Spleen (tissue), 11 donors: ENCODE results near the gene BCL2. TPM values are rescaled to one million over a fixed set of nuclear protein-coding genes. Genes with fewer than 3 reads are reported as not detected.

Experiments used
- DNase-seq: peaks from one replicate; pipeline ENCODE4 v3.0.0-alpha.2; 2020
- H3K27ac ChIP-seq, 8 donors: fragments of 200-600 bp; sonication (generic) in 7 of 8; 1 replicate in 4 of 8; 2 replicates in 4 of 8; pipeline versions ENCODE4 v1.5.0 to v1.8.0; 2016 to 2021; ENCODE audit warnings: inconsistent platforms in 4 of 8, mild to moderate bottlenecking in 4 of 8, moderate library complexity in 1 of 8
- H3K27me3 ChIP-seq, 7 donors: fragments of 200-600 bp; sonication (generic) in 6 of 7; replicated peaks in 1 of 7; 1 replicate in 4 of 7; 2 replicates in 3 of 7; pipeline versions ENCODE4 v1.5.0 to v1.8.0; 2016 to 2021; ENCODE audit warnings: inconsistent platforms in 3 of 7, mild to moderate bottlenecking in 1 of 7
- H3K36me3 ChIP-seq, 6 donors: fragments of 200-600 bp; sonication (generic) in 5 of 6; 1 replicate in 4 of 6; 2 replicates in 2 of 6; pipeline versions ENCODE4 v1.5.0 to v1.8.0; 2016 to 2021; ENCODE audit warnings: inconsistent platforms in 2 of 6
- H3K4me1 ChIP-seq, 6 donors: fragments of 200-600 bp; sonication (generic) in 5 of 6; 1 replicate in 3 of 6; 2 replicates in 3 of 6; pipeline versions ENCODE4 v1.5.0 to v1.8.0; 2016 to 2021; ENCODE audit warnings: inconsistent platforms in 3 of 6
- H3K4me3 ChIP-seq, 8 donors: fragments of 200-600 bp; sonication (generic) in 7 of 8; 1 replicate in 4 of 8; 2 replicates in 4 of 8; pipeline versions ENCODE4 v1.5.0 to v1.8.0; 2016 to 2021; ENCODE audit warnings: inconsistent platforms in 4 of 8, mild to moderate bottlenecking in 4 of 8, moderate library complexity in 2 of 8
- H3K9me3 ChIP-seq, 8 donors: fragments of 200-600 bp; sonication (generic) in 7 of 8; 1 replicate in 4 of 8; 2 replicates in 4 of 8; pipeline versions ENCODE4 v1.5.0 to v1.8.0; 2016 to 2021; ENCODE audit warnings: inconsistent platforms in 4 of 8
- POLR2A ChIP-seq, 3 donors: fragments of 450-650 bp; IDR thresholded peaks; one replicate each; pipeline ENCODE4 v1.5.1; 2017; ENCODE audit warnings: antibody characterized with exemption in 3 of 3, mild to moderate bottlenecking in 1 of 3
- POLR2AphosphoS5 ChIP-seq, 3 donors: sonication (generic); formaldehyde crosslinking; IDR thresholded peaks; one replicate each; pipeline ENCODE4 v1.5.1; 2017; ENCODE audit warnings: antibody characterized with exemption in 3 of 3
- WGBS, 5 donors: extraction: QIAGEN DNeasy Blood & Tissue Kit in 3 of 5; methylation state at CpG; one replicate each; pipeline versions ENCODE4 v1.1.5 to v1.1.7; 2013 to 2018; 5-methylcytosine and 5-hydroxymethylcytosine counted together
- intact Hi-C: fragments of 100-400 bp; cut with DNase I; formaldehyde crosslinking; loops from one replicate; pipeline ENCODE4 v1.15.0; 2023; ENCODE audit warnings: low total_unique reads
- polyA plus RNA-seq, 3 donors: library from polyadenylated mRNA; stranded (reverse); fragments of 200-250 nt; gene quantifications; one replicate each; pipeline ENCODE4 v1.2.1, GENCODE V29; 2013
- small RNA-seq, 4 donors: library from RNA; depleted of rRNA; stranded (forward); fragments of <200 nt; gene quantifications; one replicate each; pipeline ENCODE3, GENCODE V24; 2016
- total RNA-seq, 7 donors: library from RNA; depleted of rRNA in 3 of 7; stranded (reverse); fragments of >200 nt in 3 of 7; fragmentation: NEBNext Ultra II Directional in 4 of 7; extraction: Animal tissue kit (Norgen Biotek cat#: 25700) in 4 of 7; gene quantifications; one replicate each; pipeline versions ENCODE4 v1.1.0 to v1.2.1, GENCODE V29; 2016 to 2021
- TF ChIP-seq, protein P1 (sequence below), 11 experiments: fragments of 200-600 bp in 7 of 11; fragments of 450-650 bp in 4 of 11; sonication (generic) in 4 of 11; IDR thresholded peaks in 8 of 11; conservative IDR thresholded peaks in 3 of 11; 1 replicate in 7 of 11; 2 replicates in 4 of 11; pipeline versions ENCODE4 v1.4.0 to v1.8.0; 2016 to 2021; ENCODE audit warnings: antibody characterized with exemption in 11 of 11, inconsistent platforms in 4 of 11, mild to moderate bottlenecking in 1 of 11
- donor health status: healthy with polysubstance abuse.
- donor health status: DM: no; HTN: no; CAD: no; lungs with moderate emphysema.
- donor health status: DM: no; HTN: no; CAD: no.
- donor health status: Bipolar disorder and iron deficiency.
- donor health status: healthy.
- donor health status: DM: no; HTN: no; CAD: no.
- donor health status: DM: yes; HTN: yes; CAD: no.

The BCL2 gene
- total and polyA plus RNA-seq, 10 donors, result 9.6 to 112 (median 69.1) TPM

DNA sequence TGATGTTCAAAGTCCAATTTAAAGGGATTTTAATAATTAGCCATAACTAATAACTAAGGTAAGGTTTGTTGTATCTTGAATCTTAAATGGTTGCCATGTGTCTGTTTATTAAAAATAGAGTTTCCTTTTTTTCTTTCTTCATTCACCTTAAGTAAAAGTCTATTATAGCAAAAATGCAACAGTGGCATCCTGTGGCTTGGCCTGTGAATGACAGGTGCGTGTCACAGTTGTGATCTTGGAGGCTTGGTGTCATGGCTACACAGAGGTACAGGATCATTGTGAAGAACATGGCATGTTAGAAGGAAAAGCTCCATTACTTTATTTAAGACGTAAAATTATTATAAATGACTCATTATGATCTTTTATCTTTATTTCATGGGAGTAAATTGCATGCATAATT, 246.1 kb downstream of the BCL2 start:
- Histone ChIP-seq H3K27ac (no peak overlapping the region), H3K27me3 (no peaks in the 10 kb centered on the region), H3K4me1 (peaks cover 0 to 19% (median 7%) of the 10 kb centered on the region in 6 donors), H3K36me3 (no peaks in the 10 kb centered on the region), H3K9me3 (no peaks in the 10 kb centered on the region), H3K4me3 (no peak overlapping the region)
- intact Hi-C loops, result no loop called here
- WGBS, 5 donors, result 64 to 78% (median 75%) methylated on average over 2 of the region's 2 CpGs
- TF ChIP-seq POLR2A (IDR thresholded peaks at IDR 0.05) (no peak), POLR2AphosphoS5 (IDR thresholded peaks at IDR 0.05) (no peak)
- TF ChIP-seq, protein P1, sequence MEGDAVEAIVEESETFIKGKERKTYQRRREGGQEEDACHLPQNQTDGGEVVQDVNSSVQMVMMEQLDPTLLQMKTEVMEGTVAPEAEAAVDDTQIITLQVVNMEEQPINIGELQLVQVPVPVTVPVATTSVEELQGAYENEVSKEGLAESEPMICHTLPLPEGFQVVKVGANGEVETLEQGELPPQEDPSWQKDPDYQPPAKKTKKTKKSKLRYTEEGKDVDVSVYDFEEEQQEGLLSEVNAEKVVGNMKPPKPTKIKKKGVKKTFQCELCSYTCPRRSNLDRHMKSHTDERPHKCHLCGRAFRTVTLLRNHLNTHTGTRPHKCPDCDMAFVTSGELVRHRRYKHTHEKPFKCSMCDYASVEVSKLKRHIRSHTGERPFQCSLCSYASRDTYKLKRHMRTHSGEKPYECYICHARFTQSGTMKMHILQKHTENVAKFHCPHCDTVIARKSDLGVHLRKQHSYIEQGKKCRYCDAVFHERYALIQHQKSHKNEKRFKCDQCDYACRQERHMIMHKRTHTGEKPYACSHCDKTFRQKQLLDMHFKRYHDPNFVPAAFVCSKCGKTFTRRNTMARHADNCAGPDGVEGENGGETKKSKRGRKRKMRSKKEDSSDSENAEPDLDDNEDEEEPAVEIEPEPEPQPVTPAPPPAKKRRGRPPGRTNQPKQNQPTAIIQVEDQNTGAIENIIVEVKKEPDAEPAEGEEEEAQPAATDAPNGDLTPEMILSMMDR (IDR thresholded peaks at IDR 0.05 in 8 of 11, conservative IDR thresholded peaks at IDR 0.05 in 3 of 11), result peak in 5 of 11 experiments; percentile 14 to 47 (median 15)
- no peak for DNase-seq

Small RNAs within 50 kb of the gene (small RNA-seq; reads per million reads assigned to genes)
- 0 reads per million in 4 donors for gene AC022726.1

Other genes starting within 250 kb of the BCL2 start
- gene KDSR, start 47.4 kb upstream of the BCL2 start, total RNA-seq, result 10 to 100 TPM; 31.1 to 42.2 (median 33.3) TPM
- 10 to 100 TPM in 1 of 3 donors, 1 to 10 TPM in 2; 5.7 to 10.2 (median 8.9) TPM for gene KDSR, start 47.4 kb upstream of the BCL2 start, polyA plus RNA-seq
- 10 to 100 TPM; 39.8 to 69.4 (median 63.9) TPM for gene VPS4B, start 102.7 kb upstream of the BCL2 start, total RNA-seq
- 10 to 100 TPM; 11.1 to 18.9 (median 12.6) TPM for gene VPS4B, start 102.7 kb upstream of the BCL2 start, polyA plus RNA-seq
- gene SERPINB5, start 157.2 kb upstream of the BCL2 start, total RNA-seq, result not detected
- under 1 TPM in 1 of 3 donors, not detected in 2; 0.02 TPM for gene SERPINB5, start 157.2 kb upstream of the BCL2 start, polyA plus RNA-seq
- not detected for gene SERPINB12, start 222.6 kb upstream of the BCL2 start, total RNA-seq
- not detected for gene SERPINB12, start 222.6 kb upstream of the BCL2 start, polyA plus RNA-seq